GM21576 (cell line): ENCODE measurements around the gene TLE1.

Experiments used
- ATAC-seq: cut with Tn5 transposase; IDR thresholded peaks from one replicate; pipeline ENCODE4 v1.9.1; 2021; ENCODE audit warnings: mild to moderate bottlenecking, moderate library complexity; ENCODE audit not compliant: unreplicated experiment

The TLE1 gene

GRCh38 chr9:81556923-81557322, 132.4 kb downstream of the TLE1 start:
- no peak for ATAC-seq

- ATAC-seq: no peak
Observed at GRCh38 chr9:81552581-81552991, 136.8 kb downstream of the TLE1 start.

GRCh38 chr9:81550207-81550583, 139.2 kb downstream of the TLE1 start:
- ATAC-seq: no peak

GRCh38 chr9:81549500-81550206, 139.7 kb downstream of the TLE1 start:
- ATAC-seq: no peak

GRCh38 chr9:81548911-81549310, 140.4 kb downstream of the TLE1 start:
- ATAC-seq: no peak

- no peak for ATAC-seq
Observed at GRCh38 chr9:81546489-81546888, 142.9 kb downstream of the TLE1 start.

- no peak for ATAC-seq
Observed at GRCh38 chr9:81543695-81544094, 145.7 kb downstream of the TLE1 start.

GRCh38 chr9:81542118-81542889, 147.0 kb downstream of the TLE1 start:
- no peak for ATAC-seq

GRCh38 chr9:81540142-81540710, 149.1 kb downstream of the TLE1 start:
- no peak for ATAC-seq

- ATAC-seq: no peak
Observed at GRCh38 chr9:81539317-81539716, 150.0 kb downstream of the TLE1 start.

GRCh38 chr9:81538890-81539289, 150.5 kb downstream of the TLE1 start:
- ATAC-seq: no peak

- no peak for ATAC-seq
Observed at GRCh38 chr9:81537964-81538363, 151.4 kb downstream of the TLE1 start.

GRCh38 chr9:81536242-81537025, 152.9 kb downstream of the TLE1 start:
- ATAC-seq: no peak

GRCh38 chr9:81535542-81536241, 153.7 kb downstream of the TLE1 start:
- no peak for ATAC-seq

- no peak for ATAC-seq
Observed at GRCh38 chr9:81534138-81534875, 155.0 kb downstream of the TLE1 start.
